ENCODE data around the gene SGTA. TPM values are rescaled to one million over a fixed set of nuclear protein-coding genes. Genes with fewer than 3 reads are reported as not detected.

SGTA gene
- total RNA-seq, 4 donors from 2014 or later: 43.4 to 86.8 (median 73.4) TPM

DNA sequence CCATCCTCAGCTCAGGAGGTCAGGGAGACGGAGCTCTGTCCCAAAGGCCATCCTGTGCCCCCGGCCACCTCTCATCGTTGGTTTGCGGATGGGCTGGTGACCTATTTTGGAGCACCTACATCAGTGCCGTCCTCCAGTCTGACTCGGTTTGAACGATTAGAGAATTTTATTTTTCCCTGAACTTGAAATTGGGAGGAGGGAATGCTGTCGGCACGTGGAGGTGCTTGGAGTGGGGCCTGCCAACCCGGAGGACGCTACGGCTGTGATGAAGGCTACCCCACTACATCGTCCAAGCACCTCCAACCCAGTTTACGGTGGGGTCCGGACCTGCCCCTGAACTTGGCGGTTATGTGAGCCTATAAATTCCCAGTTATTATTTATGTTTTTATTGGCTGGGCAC, 33.6 kb upstream of the SGTA start:
- no peak overlapping the region for H3K27ac ChIP-seq
- TF ChIP-seq POLR2A (IDR thresholded peaks at IDR 0.05): no peak
- TF ChIP-seq, protein P1, sequence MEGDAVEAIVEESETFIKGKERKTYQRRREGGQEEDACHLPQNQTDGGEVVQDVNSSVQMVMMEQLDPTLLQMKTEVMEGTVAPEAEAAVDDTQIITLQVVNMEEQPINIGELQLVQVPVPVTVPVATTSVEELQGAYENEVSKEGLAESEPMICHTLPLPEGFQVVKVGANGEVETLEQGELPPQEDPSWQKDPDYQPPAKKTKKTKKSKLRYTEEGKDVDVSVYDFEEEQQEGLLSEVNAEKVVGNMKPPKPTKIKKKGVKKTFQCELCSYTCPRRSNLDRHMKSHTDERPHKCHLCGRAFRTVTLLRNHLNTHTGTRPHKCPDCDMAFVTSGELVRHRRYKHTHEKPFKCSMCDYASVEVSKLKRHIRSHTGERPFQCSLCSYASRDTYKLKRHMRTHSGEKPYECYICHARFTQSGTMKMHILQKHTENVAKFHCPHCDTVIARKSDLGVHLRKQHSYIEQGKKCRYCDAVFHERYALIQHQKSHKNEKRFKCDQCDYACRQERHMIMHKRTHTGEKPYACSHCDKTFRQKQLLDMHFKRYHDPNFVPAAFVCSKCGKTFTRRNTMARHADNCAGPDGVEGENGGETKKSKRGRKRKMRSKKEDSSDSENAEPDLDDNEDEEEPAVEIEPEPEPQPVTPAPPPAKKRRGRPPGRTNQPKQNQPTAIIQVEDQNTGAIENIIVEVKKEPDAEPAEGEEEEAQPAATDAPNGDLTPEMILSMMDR (IDR thresholded peaks at IDR 0.05): no peak
- no peak overlapping the region for H3K4me3 ChIP-seq (replicated peaks in 1 of 3)
- no peaks in the 10 kb centered on the region for H3K27me3 ChIP-seq
- 91 to 93% methylated on average over 16 of the region's 16 CpGs for WGBS, 2 donors
- intact Hi-C loops (cut with DNase I): no loop called here
- H3K36me3 ChIP-seq: no peaks in the 10 kb centered on the region
- peaks cover 6% of the 10 kb centered on the region in 2 donors for H3K4me1 ChIP-seq
- no peak for DNase-seq
- H3K9me3 ChIP-seq: no peaks in the 10 kb centered on the region

DNA sequence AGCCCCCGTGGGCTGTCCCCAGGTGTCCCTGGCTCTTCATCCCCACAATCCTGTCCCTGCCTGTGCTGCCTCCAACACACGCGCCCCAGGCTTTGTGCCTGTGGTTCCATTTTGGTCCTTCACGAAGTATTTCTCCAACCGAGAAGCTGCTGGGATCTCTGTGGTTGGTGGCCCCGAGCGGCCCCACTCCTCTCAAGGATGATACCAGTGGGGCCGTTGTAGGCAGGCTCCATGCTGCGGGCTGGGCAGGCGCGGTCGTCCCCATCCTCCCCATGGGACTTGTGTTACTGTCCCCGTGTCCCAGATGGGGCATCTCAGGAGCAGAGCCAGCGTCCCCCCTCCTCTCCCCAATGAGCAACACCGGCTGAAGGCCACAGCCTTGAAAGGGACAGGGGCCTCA, 32.9 kb upstream of the SGTA start:
- H3K4me3 ChIP-seq (replicated peaks in 1 of 3): no peak overlapping the region
- TF ChIP-seq, protein P1 (IDR thresholded peaks at IDR 0.05): no peak
- no peak for TF ChIP-seq POLR2A (IDR thresholded peaks at IDR 0.05)
- no peak overlapping the region for H3K27ac ChIP-seq
- H3K27me3 ChIP-seq: no peaks in the 10 kb centered on the region
- no peaks in the 10 kb centered on the region for H3K36me3 ChIP-seq
- H3K9me3 ChIP-seq: no peaks in the 10 kb centered on the region
- no peak for DNase-seq
- H3K4me1 ChIP-seq: peaks cover 3 to 6% of the 10 kb centered on the region in 2 donors
- WGBS, 2 donors: 90 to 94% methylated on average over 15 of the region's 15 CpGs
- intact Hi-C loops (cut with DNase I): no loop called here

DNA sequence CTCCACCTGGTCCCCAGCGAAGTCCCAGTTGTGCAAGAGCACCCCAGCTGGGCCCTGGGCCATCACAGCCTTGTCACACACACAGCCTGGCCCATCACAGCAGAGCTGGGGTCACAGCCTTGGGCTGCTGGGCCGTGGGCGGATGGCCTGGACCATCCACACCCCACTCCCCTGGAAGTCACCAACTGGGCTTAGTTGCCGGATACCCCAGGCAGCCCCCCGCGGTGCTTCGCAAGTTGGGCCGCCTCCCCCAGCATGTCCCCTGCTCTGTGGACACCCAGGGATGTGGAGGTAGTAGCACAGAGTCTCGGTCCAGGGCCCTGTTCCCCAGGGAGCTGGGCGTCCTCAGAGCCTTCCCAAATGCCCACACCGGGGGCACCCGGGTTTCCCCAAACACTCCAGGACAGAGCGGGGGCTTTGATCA, 32.1 kb upstream of the SGTA start:
- Histone ChIP-seq H3K27ac (no peak overlapping the region), H3K36me3 (peaks cover 0 to 2% of the 10 kb centered on the region in 2 donors), H3K4me3 (replicated peaks in 1 of 3) (no peak overlapping the region), H3K4me1 (no peaks in the 10 kb centered on the region), H3K9me3 (no peaks in the 10 kb centered on the region), H3K27me3 (no peaks in the 10 kb centered on the region)
- TF ChIP-seq POLR2A (IDR thresholded peaks at IDR 0.05): no peak
- WGBS, 2 donors: 89 to 90% methylated on average over 1 to 13 of the region's 13 CpGs
- no peak for DNase-seq
- intact Hi-C loops (cut with DNase I): no loop called here

DNA sequence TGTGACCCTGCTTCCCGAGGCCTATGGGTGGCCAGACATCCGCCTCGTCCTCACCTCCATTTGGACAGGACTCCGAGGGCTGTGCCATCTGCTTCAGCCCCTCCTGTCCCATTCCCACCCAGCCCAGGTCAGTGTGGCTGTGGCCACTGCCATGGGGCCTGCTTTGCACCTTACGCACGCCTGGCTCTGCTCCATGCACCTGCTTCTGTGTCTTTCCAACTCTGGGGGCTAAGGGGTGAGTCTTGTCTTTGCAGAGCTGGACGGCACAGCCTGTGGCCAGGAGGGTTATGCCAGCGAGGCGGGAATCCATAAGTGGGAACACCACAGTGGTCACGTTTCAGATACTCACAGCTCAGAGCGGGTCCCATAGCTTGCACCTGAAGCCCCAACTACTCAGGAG, 31.4 kb upstream of the SGTA start:
- Histone ChIP-seq H3K4me3 (replicated peaks in 1 of 3) (no peak overlapping the region), H3K27ac (no peak overlapping the region), H3K4me1 (no peaks in the 10 kb centered on the region), H3K27me3 (no peaks in the 10 kb centered on the region), H3K36me3 (peaks cover 8 to 10% of the 10 kb centered on the region in 2 donors), H3K9me3 (no peaks in the 10 kb centered on the region)
- DNase-seq: no peak
- WGBS, 2 donors: 95% methylated on average over 11 of the region's 11 CpGs
- no peak for TF ChIP-seq POLR2A (IDR thresholded peaks at IDR 0.05)
- TF ChIP-seq, protein P1 (IDR thresholded peaks at IDR 0.05): no peak
- intact Hi-C loops (cut with DNase I): no loop called here

DNA sequence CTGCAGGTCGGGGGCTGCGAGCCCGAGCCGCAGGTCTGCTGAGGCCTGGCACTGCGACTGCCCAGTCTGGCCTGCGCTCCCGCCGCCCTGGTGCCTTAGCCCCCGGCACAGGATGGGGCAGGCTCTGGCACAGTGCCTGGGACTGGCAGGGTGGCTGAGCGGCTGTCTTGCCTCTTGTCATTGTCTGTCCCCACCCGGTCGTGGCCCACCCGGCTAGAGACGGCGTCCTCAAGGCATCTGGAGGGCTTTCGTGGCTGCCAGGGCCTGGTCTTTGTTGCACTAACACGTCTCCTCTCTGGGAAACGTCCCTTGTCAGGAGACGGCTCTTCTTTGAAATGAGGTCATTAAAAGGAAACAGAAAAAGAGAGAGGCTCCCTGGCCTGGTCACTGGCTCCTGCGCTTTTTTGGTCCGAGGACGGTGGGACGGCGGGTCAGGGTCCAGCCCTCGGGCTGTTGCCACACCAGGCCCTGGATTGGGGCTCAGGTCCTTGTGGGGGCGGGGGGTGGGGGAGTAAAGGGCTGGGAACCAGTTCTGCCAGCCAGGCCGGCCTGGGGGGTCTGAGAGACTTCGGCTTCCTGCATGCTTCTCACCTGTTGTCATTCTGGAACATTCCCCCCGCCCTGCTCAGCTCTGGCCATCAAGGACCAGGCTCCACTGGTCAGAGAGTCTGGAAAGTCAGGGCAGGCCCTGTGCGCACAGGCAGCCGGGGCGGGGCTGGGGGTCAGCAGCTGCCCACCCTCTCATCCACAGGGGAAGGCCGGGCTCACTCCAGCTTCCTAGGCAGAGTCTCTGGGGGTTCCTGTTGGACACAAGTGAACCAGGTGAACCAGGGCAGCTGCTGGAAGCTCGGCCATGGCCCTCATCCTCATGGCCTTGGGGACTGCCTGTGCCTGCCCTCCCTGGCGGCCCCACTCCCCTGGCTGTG, 30.4 kb upstream of the SGTA start:
- intact Hi-C loops (cut with DNase I): no loop called here
- TF ChIP-seq, protein P1 (IDR thresholded peaks at IDR 0.05): no peak
- no peak for TF ChIP-seq POLR2A (IDR thresholded peaks at IDR 0.05)
- Histone ChIP-seq H3K4me3 (replicated peaks in 1 of 3) (no peak overlapping the region), H3K36me3 (peaks cover 15 to 17% of the 10 kb centered on the region in 2 donors), H3K27me3 (no peaks in the 10 kb centered on the region), H3K9me3 (no peaks in the 10 kb centered on the region), H3K4me1 (no peaks in the 10 kb centered on the region), H3K27ac (no peak overlapping the region)
- WGBS, 2 donors: 88 to 90% methylated on average over 19 to 30 of the region's 35 CpGs
- no peak for DNase-seq

All from thyroid gland (tissue), 4 donors.